ENCODE data around the gene LRATD1. TPM values are rescaled to one million over a fixed set of nuclear protein-coding genes. Genes with fewer than 3 reads are reported as not detected.

LRATD1 gene
- total and polyA plus RNA-seq, 4 donors, result 3.7 to 23.0 (median 9.0) TPM

DNA sequence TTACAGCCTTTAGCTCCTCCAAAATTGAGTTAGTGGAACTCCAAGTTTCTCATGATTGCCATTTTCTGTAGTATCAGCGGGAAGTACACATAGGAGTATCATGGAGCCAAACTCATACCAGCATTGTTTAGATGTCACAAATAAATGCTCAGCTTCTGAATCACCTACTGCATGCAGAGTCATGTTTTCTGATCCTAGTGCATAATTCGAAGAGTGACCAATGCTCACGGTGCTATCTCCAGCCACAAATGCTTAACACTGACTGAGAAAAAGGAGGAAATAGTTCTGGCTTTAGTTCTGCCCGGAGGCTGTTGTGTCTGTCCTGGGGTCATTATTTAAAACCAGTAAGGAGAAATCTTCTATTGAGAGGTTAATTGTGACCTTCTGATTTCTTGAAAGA is 45.4 kb upstream of the LRATD1 start:
- H3K27me3 ChIP-seq (ENCODE audit: control insufficient read depth in 3 of 3, insufficient read depth in 3 of 3, low read length in 2 of 3), result no peaks in the 10 kb centered on the region
- H3K27ac ChIP-seq (ENCODE audit: low read depth in 1 of 2, low read length in 1 of 2), result no peak overlapping the region
- DNase-seq (no peak), ATAC-seq (ENCODE audit: insufficient read depth, low FRiP score) (no peak)
- TF ChIP-seq, protein P1, sequence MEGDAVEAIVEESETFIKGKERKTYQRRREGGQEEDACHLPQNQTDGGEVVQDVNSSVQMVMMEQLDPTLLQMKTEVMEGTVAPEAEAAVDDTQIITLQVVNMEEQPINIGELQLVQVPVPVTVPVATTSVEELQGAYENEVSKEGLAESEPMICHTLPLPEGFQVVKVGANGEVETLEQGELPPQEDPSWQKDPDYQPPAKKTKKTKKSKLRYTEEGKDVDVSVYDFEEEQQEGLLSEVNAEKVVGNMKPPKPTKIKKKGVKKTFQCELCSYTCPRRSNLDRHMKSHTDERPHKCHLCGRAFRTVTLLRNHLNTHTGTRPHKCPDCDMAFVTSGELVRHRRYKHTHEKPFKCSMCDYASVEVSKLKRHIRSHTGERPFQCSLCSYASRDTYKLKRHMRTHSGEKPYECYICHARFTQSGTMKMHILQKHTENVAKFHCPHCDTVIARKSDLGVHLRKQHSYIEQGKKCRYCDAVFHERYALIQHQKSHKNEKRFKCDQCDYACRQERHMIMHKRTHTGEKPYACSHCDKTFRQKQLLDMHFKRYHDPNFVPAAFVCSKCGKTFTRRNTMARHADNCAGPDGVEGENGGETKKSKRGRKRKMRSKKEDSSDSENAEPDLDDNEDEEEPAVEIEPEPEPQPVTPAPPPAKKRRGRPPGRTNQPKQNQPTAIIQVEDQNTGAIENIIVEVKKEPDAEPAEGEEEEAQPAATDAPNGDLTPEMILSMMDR (IDR thresholded peaks at IDR 0.05; ENCODE audit: control extremely low read depth, extremely low read depth), result no peak
- no peaks in the 10 kb centered on the region for H3K9me3 ChIP-seq (ENCODE audit: control insufficient read depth in 4 of 4, insufficient read depth in 3 of 4, low read length in 3 of 4)
- no peaks in the 10 kb centered on the region for H3K36me3 ChIP-seq (ENCODE audit: control insufficient read depth in 4 of 4, insufficient read depth in 4 of 4, low read length in 4 of 4)
- H3K4me1 ChIP-seq (ENCODE audit: control insufficient read depth in 5 of 5, insufficient read depth in 5 of 5, low read length in 5 of 5), result no peaks in the 10 kb centered on the region
- WGBS, 2 donors, result 89 to 93% methylated on average over 4 of the region's 4 CpGs
- no peak overlapping the region for H3K4me3 ChIP-seq
- H3K9ac ChIP-seq (ENCODE audit: insufficient read depth in 1 of 2, low read length in 2 of 2), result no peak overlapping the region

DNA sequence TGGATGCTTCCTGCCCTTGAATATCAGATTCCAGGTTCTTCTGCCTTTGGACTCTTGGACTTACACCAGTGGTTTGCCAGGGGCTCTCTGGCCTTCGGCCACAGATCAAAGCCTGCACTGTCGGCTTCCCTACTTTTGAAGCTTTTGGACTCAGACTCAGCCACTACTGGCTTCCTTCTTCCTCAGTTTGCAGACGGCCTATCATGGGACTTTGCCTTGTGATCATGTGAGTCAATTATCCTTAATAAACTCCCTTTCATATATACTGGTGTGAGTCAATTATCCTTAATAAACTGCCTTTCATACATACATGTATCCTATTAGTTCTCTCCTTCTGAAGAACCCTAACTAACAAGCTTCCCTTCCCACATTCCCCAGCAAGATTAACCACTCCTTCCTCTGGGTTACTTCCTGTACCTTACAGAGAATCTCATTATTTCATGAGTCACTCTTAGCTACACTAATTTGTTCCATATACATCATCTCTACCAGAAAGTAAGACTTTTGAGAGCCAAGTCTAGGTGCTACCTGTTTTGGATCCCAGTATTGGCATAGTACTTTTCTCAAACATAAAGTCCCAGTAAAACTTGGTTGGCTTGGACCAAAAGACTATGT is 31.3 kb upstream of the LRATD1 start:
- no peak for ATAC-seq (ENCODE audit: insufficient read depth, low FRiP score)
- 92 to 94% methylated on average over 3 of the region's 3 CpGs for WGBS, 2 donors

DNA sequence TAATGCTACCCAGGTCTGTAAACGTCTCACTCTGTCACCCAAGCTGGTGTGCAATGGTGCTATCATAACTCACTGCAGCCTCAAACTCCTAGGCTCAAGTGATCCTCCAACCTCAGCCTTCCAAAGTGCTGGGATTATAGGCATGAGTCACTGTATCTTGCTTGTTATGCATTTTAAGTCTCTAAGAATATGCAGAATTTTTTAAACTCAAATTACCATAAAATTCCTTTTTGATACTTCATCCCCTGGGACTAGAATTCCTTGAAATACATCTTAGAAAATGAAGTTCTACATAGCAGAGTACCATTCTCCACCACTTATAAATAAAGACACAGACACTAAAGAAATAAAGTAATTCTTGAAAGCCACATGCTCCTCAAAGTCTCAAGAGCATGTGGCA is 30.2 kb upstream of the LRATD1 start:
- TF ChIP-seq, protein P1 (IDR thresholded peaks at IDR 0.05; ENCODE audit: control extremely low read depth, extremely low read depth), result no peak
- 58 to 64% methylated on average over 1 of the region's 1 CpG for WGBS, 2 donors
- H3K9me3 ChIP-seq (ENCODE audit: control insufficient read depth in 4 of 4, insufficient read depth in 3 of 4, low read length in 3 of 4), result no peaks in the 10 kb centered on the region
- H3K27me3 ChIP-seq (ENCODE audit: control insufficient read depth in 3 of 3, insufficient read depth in 3 of 3, low read length in 2 of 3), result no peaks in the 10 kb centered on the region
- H3K4me3 ChIP-seq, result no peak overlapping the region
- no peaks in the 10 kb centered on the region for H3K36me3 ChIP-seq (ENCODE audit: control insufficient read depth in 4 of 4, insufficient read depth in 4 of 4, low read length in 4 of 4)
- H3K4me1 ChIP-seq (ENCODE audit: control insufficient read depth in 5 of 5, insufficient read depth in 5 of 5, low read length in 5 of 5), result no peaks in the 10 kb centered on the region
- no peak for ATAC-seq (ENCODE audit: insufficient read depth, low FRiP score)
- H3K9ac ChIP-seq (ENCODE audit: insufficient read depth in 1 of 2, low read length in 2 of 2), result no peak overlapping the region
- H3K27ac ChIP-seq (ENCODE audit: low read depth in 1 of 2, low read length in 1 of 2), result no peak overlapping the region
- DNase-seq, result no peak

More for the DNA sequence above, 31.3 kb upstream of the LRATD1 start:
- H3K4me3 ChIP-seq, result no peak overlapping the region
- no peaks in the 10 kb centered on the region for H3K36me3 ChIP-seq (ENCODE audit: control insufficient read depth in 4 of 4, insufficient read depth in 4 of 4, low read length in 4 of 4)
- no peak overlapping the region for H3K9ac ChIP-seq (ENCODE audit: insufficient read depth in 1 of 2, low read length in 2 of 2)
- no peaks in the 10 kb centered on the region for H3K4me1 ChIP-seq (ENCODE audit: control insufficient read depth in 5 of 5, insufficient read depth in 5 of 5, low read length in 5 of 5)
- TF ChIP-seq, protein P1 (IDR thresholded peaks at IDR 0.05; ENCODE audit: control extremely low read depth, extremely low read depth), result no peak
- H3K9me3 ChIP-seq (ENCODE audit: control insufficient read depth in 4 of 4, insufficient read depth in 3 of 4, low read length in 3 of 4), result no peaks in the 10 kb centered on the region
- DNase-seq, result no peak
- H3K27ac ChIP-seq (ENCODE audit: low read depth in 1 of 2, low read length in 1 of 2), result no peak overlapping the region
- H3K27me3 ChIP-seq (ENCODE audit: control insufficient read depth in 3 of 3, insufficient read depth in 3 of 3, low read length in 2 of 3), result no peaks in the 10 kb centered on the region

DNA sequence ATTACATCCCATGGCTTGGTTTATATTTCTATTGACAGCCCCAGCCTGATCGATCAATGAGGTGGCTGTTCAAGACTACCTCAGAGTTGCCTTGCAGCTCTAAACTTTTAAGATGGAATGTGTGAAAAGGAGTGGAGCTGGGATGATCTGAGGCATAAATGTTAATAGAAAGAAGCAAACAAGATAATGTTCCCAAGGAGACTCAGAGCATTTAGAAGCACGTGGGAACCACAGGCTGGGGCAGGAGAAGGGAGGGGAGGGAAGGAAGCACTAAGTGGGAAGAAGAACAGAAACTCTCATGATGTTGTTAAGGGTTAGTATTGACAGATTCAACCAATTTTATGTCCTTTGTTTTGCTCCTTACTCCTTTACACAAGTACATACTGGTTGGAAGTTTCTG is 28.8 kb upstream of the LRATD1 start:
- DNase-seq (no peak), ATAC-seq (ENCODE audit: insufficient read depth, low FRiP score) (no peak)
- TF ChIP-seq, protein P1 (IDR thresholded peaks at IDR 0.05; ENCODE audit: control extremely low read depth, extremely low read depth), result no peak
- no peak overlapping the region for H3K27ac ChIP-seq (ENCODE audit: low read depth in 1 of 2, low read length in 1 of 2)
- no peaks in the 10 kb centered on the region for H3K9me3 ChIP-seq (ENCODE audit: control insufficient read depth in 4 of 4, insufficient read depth in 3 of 4, low read length in 3 of 4)
- H3K36me3 ChIP-seq (ENCODE audit: control insufficient read depth in 4 of 4, insufficient read depth in 4 of 4, low read length in 4 of 4), result no peaks in the 10 kb centered on the region
- H3K4me3 ChIP-seq, result no peak overlapping the region
- H3K4me1 ChIP-seq (ENCODE audit: control insufficient read depth in 5 of 5, insufficient read depth in 5 of 5, low read length in 5 of 5), result no peaks in the 10 kb centered on the region
- no peaks in the 10 kb centered on the region for H3K27me3 ChIP-seq (ENCODE audit: control insufficient read depth in 3 of 3, insufficient read depth in 3 of 3, low read length in 2 of 3)
- 53 to 58% methylated on average over 2 of the region's 2 CpGs for WGBS, 2 donors
- no peak overlapping the region for H3K9ac ChIP-seq (ENCODE audit: insufficient read depth in 1 of 2, low read length in 2 of 2)

Measured in lung (tissue), 12 donors.